SK-N-MC (cell line): ENCODE data around the gene SGSM1.

Source experiments
- EZH2 ChIP-seq: fragments of 200-600 bp; sonication (generic); IDR thresholded peaks from one replicate; pipeline ENCODE4 v1.6.1; 2017; ENCODE audit warnings: antibody characterized with exemption
- POLR2AphosphoS5 ChIP-seq: IDR thresholded peaks from 2 replicates; pipeline ENCODE4 v1.6.1; 2012; ENCODE audit warnings: mild to moderate bottlenecking, low read depth, low read length, borderline replicate concordance

DNA sequence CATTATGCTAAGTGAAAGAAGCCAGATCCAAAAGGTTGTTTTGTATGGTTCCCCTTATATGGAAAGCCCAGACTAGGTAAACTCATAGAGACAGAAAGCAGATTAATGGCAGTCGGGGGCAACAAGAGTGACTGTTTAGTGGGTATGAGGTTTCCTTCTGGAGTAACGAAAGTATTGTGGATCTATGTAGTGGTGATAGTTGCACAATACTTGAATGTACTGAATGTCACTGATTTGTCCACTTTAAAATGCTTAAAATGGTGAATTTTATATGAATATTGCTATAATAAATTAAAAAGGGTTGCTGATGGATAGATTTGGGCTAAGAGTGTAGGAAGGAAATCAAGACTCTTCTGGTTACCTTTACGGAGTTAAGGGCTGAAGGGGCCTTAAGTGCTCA, 10.0 kb upstream of the SGSM1 start:
- TF ChIP-seq POLR2AphosphoS5 (no peak), EZH2 (no peak)
